Smooth muscle cell (in vitro differentiated cells): ENCODE data around the gene CACNG3. TPM values are rescaled to one million over a fixed set of nuclear protein-coding genes. Genes with fewer than 3 reads are reported as not detected.

Experiments used
- DNase-seq: peaks from one replicate; lab custom pipeline; 2025; ENCODE audit not compliant: unreplicated experiment; lab: John Stamatoyannopoulos, UW
- H2AFZ ChIP-seq: fragments of 200-600 bp; sonication (generic); 2 replicates; pipeline ENCODE4 v1.6.0; 2016; ENCODE audit warnings: antibody characterized with exemption, low read depth, mild to moderate bottlenecking
- H3F3A ChIP-seq: fragments of 200-600 bp; sonication (generic); 2 replicates; pipeline ENCODE4 v1.6.0; 2017; ENCODE audit warnings: antibody characterized with exemption, low read depth
- H3K27ac ChIP-seq: fragments of 200-600 bp; sonication (generic); 2 replicates; pipeline ENCODE4 v1.5.1; 2016; ENCODE audit warnings: low read depth, mild to moderate bottlenecking
- H3K27me3 ChIP-seq: fragments of 200-600 bp; sonication (generic); 2 replicates; pipeline ENCODE4 v1.6.1; 2016; ENCODE audit warnings: low read depth, mild to moderate bottlenecking
- H3K36me3 ChIP-seq: fragments of 200-600 bp; sonication (generic); 2 replicates; pipeline ENCODE4 v1.5.1; 2016; ENCODE audit warnings: low read depth
- H3K4me1 ChIP-seq: fragments of 200-600 bp; sonication (generic); 2 replicates; pipeline ENCODE4 v1.5.1; 2016; ENCODE audit warnings: low read depth
- H3K4me2 ChIP-seq: fragments of 200-600 bp; sonication (generic); 2 replicates; pipeline ENCODE4 v1.6.0; 2016; ENCODE audit warnings: mild to moderate bottlenecking
- H3K4me3 ChIP-seq: fragments of 200-600 bp; sonication (generic); 2 replicates; pipeline ENCODE4 v1.5.1; 2016; ENCODE audit warnings: mild to moderate bottlenecking
- H3K79me2 ChIP-seq: fragments of 200-600 bp; sonication (generic); 2 replicates; pipeline ENCODE4 v1.6.0; 2016; ENCODE audit warnings: low read depth, mild to moderate bottlenecking
- H3K9ac ChIP-seq: fragments of 200-600 bp; sonication (generic); 2 replicates; pipeline ENCODE4 v1.6.0; 2016; ENCODE audit warnings: low read depth
- H3K9me3 ChIP-seq: fragments of 200-600 bp; sonication (generic); replicated peaks from 2 replicates; pipeline ENCODE4 v1.5.1; 2016; ENCODE audit warnings: low read depth
- H4K20me1 ChIP-seq: fragments of 200-600 bp; sonication (generic); 2 replicates; pipeline ENCODE4 v1.6.0; 2016; ENCODE audit warnings: low read depth
- CTCF ChIP-seq: fragments of 200-600 bp; sonication (generic); IDR thresholded peaks from 2 replicates; pipeline ENCODE4 v1.5.1; 2017; ENCODE audit warnings: borderline replicate concordance, mild to moderate bottlenecking, antibody characterized with exemption; ENCODE audit not compliant: insufficient read depth, poor library complexity, severe bottlenecking
- WGBS: methylation state at CpG from one replicate; pipeline ENCODE4 v1.1.7; 2016; ENCODE audit warnings: low lambda C conversion rate; 5-methylcytosine and 5-hydroxymethylcytosine counted together
- polyA plus RNA-seq: library from polyadenylated mRNA; unstranded; fragments of >200 nt; fragmentation: Nextera tagmentation; extraction: Ambion mirVana; gene quantifications from 2 replicates; pipeline ENCODE4 v1.2.1, GENCODE V29; 2016
- total RNA-seq: library from RNA; depleted of rRNA; stranded (reverse); fragments of >200 nt; gene quantifications from 2 replicates; pipeline ENCODE4 v1.2.3, GENCODE V29; 2014

CACNG3 gene
- total and polyA plus RNA-seq, 2 experiments from 2014 or later, result not detected

GRCh38 chr16:24262816-24263215 lies 6.7 kb downstream of the CACNG3 start:
- Histone ChIP-seq H3K27me3 (peaks cover 16% of the 10 kb centered on the region), H3K4me2 (no peak overlapping the region), H3F3A (no peaks in the 10 kb centered on the region), H2AFZ (no peak overlapping the region), H4K20me1 (no peaks in the 10 kb centered on the region), H3K79me2 (no peaks in the 10 kb centered on the region), H3K4me1 (no peaks in the 10 kb centered on the region), H3K27ac (no peak overlapping the region), H3K4me3 (no peak overlapping the region), H3K9me3 (no peaks in the 10 kb centered on the region), H3K36me3 (no peaks in the 10 kb centered on the region), H3K9ac (no peak overlapping the region)
- DNase-seq, result no peak
- no peak for TF ChIP-seq CTCF

GRCh38 chr16:24270721-24271442 lies 14.7 kb downstream of the CACNG3 start:
- H3K79me2 ChIP-seq, result no peaks in the 10 kb centered on the region
- H3K9me3 ChIP-seq, result no peaks in the 10 kb centered on the region
- H3K9ac ChIP-seq, result no peak overlapping the region
- H3K4me1 ChIP-seq, result no peaks in the 10 kb centered on the region
- no peak overlapping the region for H3K4me2 ChIP-seq
- TF ChIP-seq CTCF, result no peak
- H3K4me3 ChIP-seq, result no peak overlapping the region
- WGBS, result 65% methylated on average over 7 of the region's 7 CpGs
- DNase-seq, result no peak
- peaks cover 4% of the 10 kb centered on the region for H3K27me3 ChIP-seq
- H3K36me3 ChIP-seq, result no peaks in the 10 kb centered on the region
- no peak overlapping the region for H2AFZ ChIP-seq
- H3K27ac ChIP-seq, result no peak overlapping the region
- H4K20me1 ChIP-seq, result no peaks in the 10 kb centered on the region
- H3F3A ChIP-seq, result no peaks in the 10 kb centered on the region

- Histone ChIP-seq H2AFZ (no peak overlapping the region), H3K4me3 (no peak overlapping the region), H3K36me3 (no peaks in the 10 kb centered on the region), H3K9ac (no peak overlapping the region), H3K79me2 (no peaks in the 10 kb centered on the region), H3K27ac (no peak overlapping the region), H4K20me1 (no peaks in the 10 kb centered on the region), H3K4me1 (no peaks in the 10 kb centered on the region), H3K9me3 (no peaks in the 10 kb centered on the region), H3K4me2 (no peak overlapping the region), H3K27me3 (peaks cover 4% of the 10 kb centered on the region), H3F3A (no peaks in the 10 kb centered on the region)
- 95% methylated on average over 1 of the region's 1 CpG for WGBS
- no peak for TF ChIP-seq CTCF
- DNase-seq, result no peak
Observed at GRCh38 chr16:24272379-24272778, 16.2 kb downstream of the CACNG3 start.
